Type B pancreatic cell (in vitro differentiated cells): ENCODE measurements around the gene ST7. TPM values are rescaled to one million over a fixed set of nuclear protein-coding genes. Genes with fewer than 3 reads are reported as not detected.

ENCODE experiments used
- DNase-seq: peaks from one replicate; pipeline ENCODE4 v3.0.0; 2021; ENCODE audit warnings: mixed read lengths; ENCODE audit not compliant: unreplicated experiment; ENCODE audit errors: extremely low spot score
- H3K27ac Mint-ChIP-seq: 2 replicates; pipeline ENCODE4 v1.8.0; 2021; ENCODE audit warnings: mild to moderate bottlenecking, mixed read lengths
- H3K27me3 Mint-ChIP-seq: 2 replicates; pipeline ENCODE4 v1.8.0; 2021; ENCODE audit warnings: mixed read lengths
- H3K36me3 Mint-ChIP-seq: 2 replicates; pipeline ENCODE4 v1.8.0; 2021; ENCODE audit warnings: mixed read lengths
- H3K4me1 Mint-ChIP-seq: one replicate; pipeline ENCODE4 v1.8.0; 2021; ENCODE audit warnings: mixed read lengths; ENCODE audit not compliant: unreplicated experiment
- H3K4me3 Mint-ChIP-seq: 2 replicates; pipeline ENCODE4 v1.8.0; 2021; ENCODE audit warnings: mild to moderate bottlenecking, mixed read lengths
- H3K9me3 Mint-ChIP-seq: 2 replicates; pipeline ENCODE4 v1.8.0; 2021; ENCODE audit warnings: mixed read lengths
- CTCF ChIP-seq: fragments of 200-600 bp; sonication (generic); conservative IDR thresholded peaks from 2 replicates; pipeline ENCODE4 v1.5.0; 2021; ENCODE audit warnings: antibody characterized with exemption, mild to moderate bottlenecking
- total RNA-seq: library from RNA; stranded (reverse); gene quantifications from 2 replicates; pipeline ENCODE4 v1.2.1, GENCODE V29; 2021; ENCODE audit warnings: low replicate concordance

The ST7 gene
- total RNA-seq, 1 donor from 2014 or later, result 25.0 TPM

- no peak overlapping the region for H3K27ac Mint-ChIP-seq
- DNase-seq, result no peak
- peaks cover 33% of the 10 kb centered on the region for H3K36me3 Mint-ChIP-seq
- no peak for TF ChIP-seq CTCF
- H3K9me3 Mint-ChIP-seq, result no peaks in the 10 kb centered on the region
- peaks cover 16% of the 10 kb centered on the region for H3K4me1 Mint-ChIP-seq
- no peaks in the 10 kb centered on the region for H3K27me3 Mint-ChIP-seq
- no peak overlapping the region for H3K4me3 Mint-ChIP-seq
These were observed 181.7 kb downstream of the ST7 start for GRCh38 chr7:117134889-117135552.

GRCh38 chr7:117135553-117135891, 182.2 kb downstream of the ST7 start:
- Mint-ChIP-seq H3K36me3 (peaks cover 33% of the 10 kb centered on the region), H3K4me3 (no peak overlapping the region), H3K27me3 (no peaks in the 10 kb centered on the region), H3K27ac (no peak overlapping the region), H3K4me1 (peaks cover 16% of the 10 kb centered on the region), H3K9me3 (no peaks in the 10 kb centered on the region)
- no peak for TF ChIP-seq CTCF
- no peak for DNase-seq

- Mint-ChIP-seq H3K27me3 (no peaks in the 10 kb centered on the region), H3K4me3 (no peak overlapping the region), H3K4me1 (peaks cover 11% of the 10 kb centered on the region), H3K36me3 (peaks cover 23% of the 10 kb centered on the region), H3K9me3 (no peaks in the 10 kb centered on the region), H3K27ac (peak overlapping the region; percentile 59)
- DNase-seq, result no peak
- TF ChIP-seq CTCF, result no peak
These were observed 184.6 kb downstream of the ST7 start for GRCh38 chr7:117137868-117138267.

GRCh38 chr7:117138495-117138894, 185.2 kb downstream of the ST7 start:
- TF ChIP-seq CTCF, result no peak
- H3K36me3 Mint-ChIP-seq, result peaks cover 28% of the 10 kb centered on the region
- H3K4me3 Mint-ChIP-seq, result no peak overlapping the region
- peaks cover 16% of the 10 kb centered on the region for H3K4me1 Mint-ChIP-seq
- H3K9me3 Mint-ChIP-seq, result no peaks in the 10 kb centered on the region
- no peak for DNase-seq
- H3K27me3 Mint-ChIP-seq, result no peaks in the 10 kb centered on the region
- peak overlapping the region; percentile 59 for H3K27ac Mint-ChIP-seq

- no peak for DNase-seq
- Mint-ChIP-seq H3K9me3 (no peaks in the 10 kb centered on the region), H3K4me3 (no peak overlapping the region), H3K27ac (no peak overlapping the region), H3K36me3 (peaks cover 24% of the 10 kb centered on the region), H3K27me3 (no peaks in the 10 kb centered on the region), H3K4me1 (peaks cover 16% of the 10 kb centered on the region)
- no peak for TF ChIP-seq CTCF
These were observed 185.7 kb downstream of the ST7 start for GRCh38 chr7:117138981-117139380.
